Measurements from ENCODE around the gene ARHGAP11A.

Gene ARHGAP11A

DNA sequence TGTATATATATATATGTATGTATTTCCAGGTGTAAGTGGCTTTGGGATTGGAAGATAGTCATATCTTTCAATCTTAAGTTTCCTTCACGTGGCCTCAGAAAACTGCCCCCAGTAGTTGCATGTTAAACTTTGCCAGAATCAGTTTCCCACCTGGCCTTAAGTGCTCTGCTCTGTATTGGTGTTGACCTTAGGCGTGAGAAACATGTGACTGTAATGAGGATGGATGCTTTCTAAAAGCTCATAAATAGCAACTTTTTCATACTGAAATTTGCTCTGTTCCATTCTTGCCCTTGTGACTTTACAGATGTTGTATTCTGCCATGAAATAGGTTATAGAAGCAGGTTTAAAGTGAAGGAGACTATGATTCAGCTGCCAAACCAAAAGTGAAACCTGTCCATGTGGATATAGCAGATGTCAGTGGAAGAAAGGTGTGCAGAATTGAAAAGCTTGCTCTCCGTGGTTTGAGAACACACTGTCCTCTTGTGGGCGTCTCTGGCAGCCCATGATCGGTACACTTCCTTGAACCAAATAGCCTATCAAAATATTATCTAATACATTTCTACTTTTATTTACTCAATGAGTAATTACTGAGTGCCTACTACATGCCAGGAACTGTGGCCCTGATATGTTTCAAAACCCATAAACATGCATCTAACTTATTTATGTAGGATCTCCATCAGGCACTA lies 42.0 kb downstream of the ARHGAP11A start:
- H3K27me3 ChIP-seq: no peaks in the 10 kb centered on the region
- H3K36me3 ChIP-seq: no peaks in the 10 kb centered on the region
- H3K4me1 ChIP-seq: peaks cover 3% of the 10 kb centered on the region; the same call in 1 of the 2 replicates
- no peak overlapping the region for H3K4me3 ChIP-seq (ENCODE audit: low read depth, low read length)
- no peaks in the 10 kb centered on the region for H3K9me3 ChIP-seq
- DNase-seq: no peak
- TF ChIP-seq, protein P1, sequence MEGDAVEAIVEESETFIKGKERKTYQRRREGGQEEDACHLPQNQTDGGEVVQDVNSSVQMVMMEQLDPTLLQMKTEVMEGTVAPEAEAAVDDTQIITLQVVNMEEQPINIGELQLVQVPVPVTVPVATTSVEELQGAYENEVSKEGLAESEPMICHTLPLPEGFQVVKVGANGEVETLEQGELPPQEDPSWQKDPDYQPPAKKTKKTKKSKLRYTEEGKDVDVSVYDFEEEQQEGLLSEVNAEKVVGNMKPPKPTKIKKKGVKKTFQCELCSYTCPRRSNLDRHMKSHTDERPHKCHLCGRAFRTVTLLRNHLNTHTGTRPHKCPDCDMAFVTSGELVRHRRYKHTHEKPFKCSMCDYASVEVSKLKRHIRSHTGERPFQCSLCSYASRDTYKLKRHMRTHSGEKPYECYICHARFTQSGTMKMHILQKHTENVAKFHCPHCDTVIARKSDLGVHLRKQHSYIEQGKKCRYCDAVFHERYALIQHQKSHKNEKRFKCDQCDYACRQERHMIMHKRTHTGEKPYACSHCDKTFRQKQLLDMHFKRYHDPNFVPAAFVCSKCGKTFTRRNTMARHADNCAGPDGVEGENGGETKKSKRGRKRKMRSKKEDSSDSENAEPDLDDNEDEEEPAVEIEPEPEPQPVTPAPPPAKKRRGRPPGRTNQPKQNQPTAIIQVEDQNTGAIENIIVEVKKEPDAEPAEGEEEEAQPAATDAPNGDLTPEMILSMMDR (IDR thresholded peaks at IDR 0.05; ENCODE audit: low read depth, low read length): no peak; the same call in 1 of the 2 replicates

DNA sequence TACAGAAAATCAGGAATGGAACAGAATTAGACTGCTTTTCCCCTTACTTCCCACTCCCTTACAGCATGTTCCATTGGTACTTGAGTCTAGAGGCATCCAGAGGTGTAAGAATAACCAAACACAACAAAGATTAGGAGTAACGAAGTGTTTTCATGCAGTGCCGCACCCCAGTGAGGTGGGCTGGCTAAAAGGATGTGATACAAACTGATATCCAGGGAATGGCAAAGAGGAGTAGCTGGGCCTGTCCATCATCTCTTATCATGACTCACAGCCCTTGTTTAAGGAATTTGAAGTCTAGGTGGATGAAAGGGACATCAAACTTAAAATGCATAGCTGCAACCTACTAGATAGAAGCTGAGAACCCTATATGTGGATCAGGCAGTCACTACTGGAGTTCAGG lies 42.6 kb downstream of the ARHGAP11A start:
- TF ChIP-seq, protein P1 (IDR thresholded peaks at IDR 0.05; ENCODE audit: low read depth, low read length): no peak

DNA sequence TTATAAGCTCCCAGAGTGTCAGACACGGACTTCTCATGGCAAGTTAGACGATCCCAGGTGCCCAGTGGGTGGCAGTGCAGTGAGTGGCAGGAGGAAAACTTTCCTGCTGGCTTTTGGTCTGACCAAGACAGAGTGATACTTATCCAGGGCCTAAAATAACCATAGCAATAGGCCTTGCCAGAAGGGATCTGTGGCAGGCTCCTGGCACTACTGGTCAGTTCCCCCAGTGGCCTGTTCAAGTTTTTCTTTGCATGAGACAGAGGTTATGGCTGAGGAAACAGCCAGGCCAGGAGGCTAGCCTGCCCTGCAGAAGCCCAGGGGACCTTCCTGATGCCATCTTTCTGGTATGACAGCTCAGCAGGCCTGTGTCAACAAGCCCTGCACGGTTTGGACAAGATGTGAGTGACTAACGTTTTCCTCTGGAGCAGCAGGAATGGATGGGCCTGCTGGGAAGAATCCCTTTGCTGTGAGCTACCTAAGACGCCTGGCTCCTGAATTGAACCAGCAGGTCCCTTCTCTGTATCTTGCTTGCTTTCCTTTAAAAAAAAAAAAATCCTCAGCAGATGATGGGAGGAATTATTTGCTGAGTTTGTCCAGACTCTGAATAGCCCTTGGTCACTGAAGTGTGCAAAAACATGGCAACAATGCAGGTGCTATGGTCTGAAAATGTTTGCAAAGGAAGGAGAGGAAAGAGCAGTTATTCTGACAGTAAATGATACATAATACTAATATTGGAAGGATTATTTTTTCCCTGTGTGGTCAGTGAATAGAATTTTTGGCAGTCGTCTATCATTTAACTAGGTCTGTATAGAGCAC lies 44.2 kb downstream of the ARHGAP11A start:
- peaks cover 3% of the 10 kb centered on the region; the same call in 1 of the 2 replicates for H3K4me1 ChIP-seq
- no peak overlapping the region for H3K4me3 ChIP-seq (ENCODE audit: low read depth, low read length)
- H3K36me3 ChIP-seq: no peaks in the 10 kb centered on the region
- peak; percentile 64 for DNase-seq
- TF ChIP-seq, protein P1 (IDR thresholded peaks at IDR 0.05; ENCODE audit: low read depth, low read length): no peak; the same call in 1 of the 2 replicates
- H3K9me3 ChIP-seq: no peaks in the 10 kb centered on the region
- no peaks in the 10 kb centered on the region for H3K27me3 ChIP-seq

More for the DNA sequence above, 42.6 kb downstream of the ARHGAP11A start:
- H3K4me3 ChIP-seq (ENCODE audit: low read depth, low read length): no peak overlapping the region
- peaks cover 3% of the 10 kb centered on the region; the same call in 1 of the 2 replicates for H3K4me1 ChIP-seq
- no peaks in the 10 kb centered on the region for H3K9me3 ChIP-seq
- no peak for DNase-seq
- no peaks in the 10 kb centered on the region for H3K36me3 ChIP-seq
- H3K27me3 ChIP-seq: no peaks in the 10 kb centered on the region

GRCh38 chr15:32663671-32664070 lies 48.4 kb downstream of the ARHGAP11A start:
- Histone ChIP-seq H3K36me3 (no peaks in the 10 kb centered on the region), H3K4me3 (ENCODE audit: low read depth, low read length) (no peak overlapping the region), H3K27me3 (no peaks in the 10 kb centered on the region), H3K4me1 (peaks cover 3% of the 10 kb centered on the region; the same call in 1 of the 2 replicates), H3K9me3 (no peaks in the 10 kb centered on the region)
- TF ChIP-seq, protein P1 (IDR thresholded peaks at IDR 0.05; ENCODE audit: low read depth, low read length): no peak
- DNase-seq: no peak

GRCh38 chr15:32664796-32665195 lies 49.5 kb downstream of the ARHGAP11A start:
- DNase-seq: no peak
- Histone ChIP-seq H3K4me3 (ENCODE audit: low read depth, low read length) (no peak overlapping the region), H3K27me3 (no peaks in the 10 kb centered on the region), H3K36me3 (no peaks in the 10 kb centered on the region), H3K4me1 (peaks cover 4% of the 10 kb centered on the region; the same call in 1 of the 2 replicates), H3K9me3 (no peaks in the 10 kb centered on the region)
- TF ChIP-seq, protein P1 (IDR thresholded peaks at IDR 0.05; ENCODE audit: low read depth, low read length): no peak
